A549 (cell line): ENCODE data around the gene LAMTOR3. TPM values are rescaled to one million over a fixed set of nuclear protein-coding genes. Genes with fewer than 3 reads are reported as not detected.

Experiments
- ATAC-seq, 2 experiments: fragments of 200-7000 bp in 1 of 2; fragments of >200 bp in 1 of 2; cut with Nextera tagmentation in 1 of 2; cut with Tn5 transposase in 1 of 2; 3 replicates each; pipeline versions ENCODE4 v1.8.0 to v1.9.1; 2018 to 2020; ENCODE audit warnings: mild to moderate bottlenecking in 1 of 2, moderate library complexity in 1 of 2
- CTCF ChIA-PET: fragments of 300-600 bp; sonication (Branson Sonifier 250); formaldehyde crosslinking; extraction: SDS; loops from one replicate; lab custom pipeline; 2021; ENCODE audit warnings: antibody characterized with exemption, inconsistent platforms; lab: Yijun Ruan, JAX
- POLR2A ChIA-PET: fragments of 350-600 bp; formaldehyde crosslinking; extraction: SDS; loops from one replicate; lab custom pipeline; 2021; ENCODE audit warnings: antibody characterized with exemption, inconsistent platforms; lab: Yijun Ruan, JAX
- DNase-seq, 2 experiments: peaks; one replicate each; pipeline versions ENCODE4 v3.0.0 to v3.0.0-alpha.2; 2011 to 2016; ENCODE audit warnings: low read depth in 1 of 2, low spot score in 1 of 2
- FAIRE-seq: peaks from 2 replicates; lab custom pipeline; 2011; peaks lifted over from hg19 to GRCh38; lab: Jason Lieb, UNC
- H3K27ac ChIP-seq, 2 experiments: fragments of >200 bp; sonication (Bioruptor Twin); formaldehyde crosslinking; 3 replicates each; pipeline ENCODE4 v1.5.1; 2016 to 2017
- H3K4me1 ChIP-seq: fragments of >200 bp; sonication (Bioruptor Twin); formaldehyde crosslinking; 3 replicates; pipeline ENCODE4 v1.6.1; 2016
- H3K4me2 ChIP-seq: fragments of >200 bp; sonication (Bioruptor Twin); formaldehyde crosslinking; 3 replicates; pipeline ENCODE4 v1.6.1; 2016
- H3K4me3 ChIP-seq: fragments of >200 bp; sonication (Bioruptor Twin); formaldehyde crosslinking; 3 replicates; pipeline ENCODE4 v1.5.1; 2016
- H3K9me3 ChIP-seq: fragments of >200 bp; sonication (Bioruptor Twin); formaldehyde crosslinking; 3 replicates; pipeline ENCODE4 v1.6.1; 2016
- E2F6 ChIP-seq: IDR thresholded peaks from 2 replicates; pipeline ENCODE4 v1.6.1; 2012; ENCODE audit warnings: low read depth, borderline replicate concordance
- FOSB ChIP-seq: fragments of 250-450 bp; sonication (Bioruptor Pico); IDR thresholded peaks from 2 replicates; pipeline ENCODE4 v1.5.0; 2020; ENCODE audit warnings: mild to moderate bottlenecking, moderate library complexity
- FOSL2 ChIP-seq, 2 experiments: fragments of 450-650 bp in 1 of 2; fragments of >200 bp in 1 of 2; sonication (Bioruptor Twin) in 1 of 2; formaldehyde crosslinking; IDR thresholded peaks; 2 replicates each; pipeline versions ENCODE4 v1.5.0 to v1.6.1; 2016 to 2020; ENCODE audit warnings: mild to moderate bottlenecking in 1 of 2, moderate library complexity in 1 of 2
- HEYL ChIP-seq: fragments of 250-450 bp; sonication (Bioruptor Pico); IDR thresholded peaks from 2 replicates; pipeline ENCODE4 v1.8.0; 2021; ENCODE audit warnings: mild to moderate bottlenecking, moderate library complexity
- HMGXB4 ChIP-seq: fragments of 250-450 bp; sonication (Bioruptor Pico); IDR thresholded peaks from 2 replicates; pipeline ENCODE4 v1.5.0; 2021; ENCODE audit warnings: mild to moderate bottlenecking, moderate library complexity, borderline replicate concordance
- HOXB5 ChIP-seq: fragments of 250-450 bp; sonication (Bioruptor Pico); IDR thresholded peaks from 2 replicates; pipeline ENCODE4 v1.5.0; 2020; ENCODE audit warnings: mild to moderate bottlenecking, moderate library complexity
- KDM5A ChIP-seq: fragments of 200-600 bp; sonication (generic); IDR thresholded peaks from 2 replicates; pipeline ENCODE4 v1.6.1; 2016; ENCODE audit warnings: antibody characterized with exemption, mild to moderate bottlenecking
- MAFK ChIP-seq: fragments of 450-650 bp; IDR thresholded peaks from 2 replicates; pipeline ENCODE4 v1.6.1; 2014; ENCODE audit not compliant: partially characterized antibody
- NFE2L2 ChIP-seq: fragments of 150-350 bp; conservative IDR thresholded peaks from 2 replicates; pipeline ENCODE4 v1.6.1; 2014; ENCODE audit warnings: low read length
- NR3C1 ChIP-seq: fragments of >200 bp; sonication (Bioruptor Twin); formaldehyde crosslinking; IDR thresholded peaks from 3 replicates; pipeline ENCODE4 v1.6.1; 2017
- RAD21 ChIP-seq, 2 experiments: fragments of >200 bp in 1 of 2; sonication (Bioruptor Twin) in 1 of 2; formaldehyde crosslinking in 1 of 2; IDR thresholded peaks in 1 of 2; conservative IDR thresholded peaks in 1 of 2; 2 replicates in 1 of 2; 3 replicates in 1 of 2; pipeline ENCODE4 v1.6.1; 2012 to 2018; ENCODE audit warnings: inconsistent platforms in 1 of 2
- RNF2 ChIP-seq: fragments of 200-600 bp; sonication (generic); IDR thresholded peaks from 2 replicates; pipeline ENCODE4 v1.6.1; 2016; ENCODE audit warnings: low read depth, mild to moderate bottlenecking, antibody characterized with exemption, moderate library complexity, borderline replicate concordance
- SMC3 ChIP-seq: fragments of >200 bp; sonication (Bioruptor Twin); formaldehyde crosslinking; IDR thresholded peaks from 3 replicates; pipeline ENCODE4 v1.6.1; 2018; ENCODE audit warnings: inconsistent platforms
- SREBF2 ChIP-seq: fragments of 450-650 bp; IDR thresholded peaks from 2 replicates; pipeline ENCODE4 v1.6.1; 2014; ENCODE audit warnings: mild to moderate bottlenecking, moderate library complexity
- WGBS: methylation state at CpG from one replicate; pipeline ENCODE4 v1.1.6; 2017; ENCODE audit errors: missing lambda C conversion rate; 5-methylcytosine and 5-hydroxymethylcytosine counted together
- polyA plus RNA-seq, 4 experiments: library from polyadenylated mRNA; depleted of rRNA in 3 of 4; stranded (reverse); fragments of >200 nt; fragmentation: RNase III in 1 of 4; extraction: RNeasy Plus Mini Kit Qiagen cat#74134 plus additional on column Dnase treatment in 1 of 4; gene quantifications; 2 replicates in 3 of 4; 3 replicates in 1 of 4; pipeline ENCODE4 v1.2.3, GENCODE V29; 2011 to 2017
- TF ChIP-seq, protein P1 (sequence below): fragments of >200 bp; sonication (Bioruptor Twin); formaldehyde crosslinking; IDR thresholded peaks from 3 replicates; pipeline ENCODE4 v1.5.1; 2016
- TF ChIP-seq, protein P2 (sequence below): fragments of 450-650 bp; IDR thresholded peaks from 2 replicates; pipeline ENCODE4 v1.6.1; 2014; ENCODE audit warnings: antibody characterized with exemption

Gene LAMTOR3
- polyA plus RNA-seq, 2 of the 4 experiments (the other 2 are of a cell fraction) = 21.3 to 40.8 TPM

DNA sequence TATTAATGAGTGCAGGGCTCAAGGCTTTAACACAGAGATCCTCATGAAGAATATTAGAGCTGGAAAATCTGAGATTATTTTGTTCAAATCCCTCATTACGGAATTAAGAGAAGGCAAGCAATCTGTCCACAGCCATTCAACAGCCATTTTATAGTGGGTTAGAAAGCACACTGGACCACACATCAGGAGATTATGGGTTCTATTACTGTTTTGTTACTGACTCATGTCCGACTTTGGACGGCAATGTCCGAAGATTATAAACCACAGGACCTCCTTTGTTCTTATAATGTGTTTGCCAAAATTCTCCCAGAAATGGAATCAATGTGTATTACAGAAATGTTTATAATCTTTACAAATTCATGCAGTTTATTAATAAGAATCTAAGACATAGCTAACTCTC is 8.1 kb downstream of the LAMTOR3 start:
- H3K27ac ChIP-seq = no peak overlapping the region
- H3K9me3 ChIP-seq = no peaks in the 10 kb centered on the region
- no peak for TF ChIP-seq E2F6
- DNase-seq = no peak
- no peaks in the 10 kb centered on the region for H3K4me1 ChIP-seq
- ChIA-PET POLR2A (no interaction called here), CTCF (interaction anchor here (1.6 kb wide), 1 partner anchor 77 kb away, joined by 4 read pairs; no protein-coding TSS in a partner anchor)
- H3K4me3 ChIP-seq = no peak overlapping the region
- no peak for FAIRE-seq
- WGBS = 93% methylated on average over 4 of the region's 4 CpGs
- ATAC-seq = no peak
- no peak overlapping the region for H3K4me2 ChIP-seq

- DNase-seq (no peak), FAIRE-seq (no peak), ATAC-seq (no peak)
- Histone ChIP-seq H3K4me2 (no peak overlapping the region), H3K4me3 (no peak overlapping the region), H3K9me3 (no peaks in the 10 kb centered on the region), H3K27ac (no peak overlapping the region), H3K4me1 (no peaks in the 10 kb centered on the region)
- POLR2A ChIA-PET = interaction anchor here (1.0 kb wide), 2 partner anchors 63 to 65 kb away, joined by 3 read pairs; partner anchors contain the start of gene H2AZ1
- CTCF ChIA-PET = interaction anchor here (1.3 to 1.6 kb wide), 2 partner anchors 10 to 76 kb away, joined by 3 to 4 read pairs; no protein-coding TSS in a partner anchor
- no peak for TF ChIP-seq HOXB5 (CRISPR knock-in tag)
- peak; percentile 89 for TF ChIP-seq MAFK
- TF ChIP-seq HEYL (CRISPR knock-in tag) = no peak
- no peak for TF ChIP-seq NR3C1
- no peak for TF ChIP-seq KDM5A
- no peak for TF ChIP-seq NFE2L2
Observed at GRCh38 chr4:99885687-99886086, 8.5 kb downstream of the LAMTOR3 start.

DNA sequence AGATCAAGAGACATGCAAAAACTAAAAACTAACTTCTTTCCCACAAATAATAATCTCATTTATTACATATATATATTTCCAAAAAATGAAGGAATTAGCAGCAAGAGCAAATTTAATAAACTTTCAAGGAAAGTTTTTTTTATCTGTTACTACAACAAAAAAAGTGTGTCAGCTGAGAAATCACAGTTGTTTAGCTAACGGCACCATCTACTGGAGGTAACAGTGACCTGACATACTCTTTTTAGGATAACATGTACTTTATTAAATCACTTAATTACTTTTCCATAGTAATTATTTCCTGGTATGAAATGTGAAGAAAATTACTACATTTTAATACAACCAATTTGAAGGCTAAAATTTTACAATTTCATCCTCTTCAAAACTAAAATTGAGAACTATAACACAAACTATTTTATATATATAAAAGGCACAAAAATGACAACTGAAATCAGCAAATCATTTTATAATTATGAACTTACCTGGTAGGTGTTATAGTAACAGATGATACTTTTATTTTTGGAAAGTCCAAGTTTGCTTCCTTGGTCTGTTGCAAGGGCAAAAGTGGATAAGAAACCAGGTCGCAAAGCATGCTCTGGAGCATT is 9.1 kb downstream of the LAMTOR3 start:
- POLR2A ChIA-PET = interaction anchor here (1.0 kb wide), 2 partner anchors 64 to 65 kb away, joined by 3 read pairs; partner anchors contain the start of gene H2AZ1
- Histone ChIP-seq H3K4me3 (no peak overlapping the region), H3K9me3 (no peaks in the 10 kb centered on the region), H3K4me2 (no peak overlapping the region), H3K4me1 (no peaks in the 10 kb centered on the region), H3K27ac (no peak overlapping the region)
- DNase-seq (peak; percentile 3 to 51), FAIRE-seq (no peak), ATAC-seq (no peak)
- 87% methylated on average over 2 of the region's 2 CpGs for WGBS
- CTCF ChIA-PET = interaction anchor here (1.0 to 1.6 kb wide), 3 partner anchors 10 to 76 kb away, joined by 3 to 4 read pairs (median 4); no protein-coding TSS in a partner anchor
- TF ChIP-seq KDM5A (no peak), HMGXB4 (CRISPR knock-in tag) (no peak), RAD21 (conservative IDR thresholded peaks at IDR 0.05 in 1 of 2, IDR thresholded peaks at IDR 0.05 in 1 of 2) (peak; percentile 59 to 71), SMC3 (peak; percentile 42; the same call in 2 of the 3 replicates), HEYL (CRISPR knock-in tag) (no peak)
- TF ChIP-seq, protein P1, sequence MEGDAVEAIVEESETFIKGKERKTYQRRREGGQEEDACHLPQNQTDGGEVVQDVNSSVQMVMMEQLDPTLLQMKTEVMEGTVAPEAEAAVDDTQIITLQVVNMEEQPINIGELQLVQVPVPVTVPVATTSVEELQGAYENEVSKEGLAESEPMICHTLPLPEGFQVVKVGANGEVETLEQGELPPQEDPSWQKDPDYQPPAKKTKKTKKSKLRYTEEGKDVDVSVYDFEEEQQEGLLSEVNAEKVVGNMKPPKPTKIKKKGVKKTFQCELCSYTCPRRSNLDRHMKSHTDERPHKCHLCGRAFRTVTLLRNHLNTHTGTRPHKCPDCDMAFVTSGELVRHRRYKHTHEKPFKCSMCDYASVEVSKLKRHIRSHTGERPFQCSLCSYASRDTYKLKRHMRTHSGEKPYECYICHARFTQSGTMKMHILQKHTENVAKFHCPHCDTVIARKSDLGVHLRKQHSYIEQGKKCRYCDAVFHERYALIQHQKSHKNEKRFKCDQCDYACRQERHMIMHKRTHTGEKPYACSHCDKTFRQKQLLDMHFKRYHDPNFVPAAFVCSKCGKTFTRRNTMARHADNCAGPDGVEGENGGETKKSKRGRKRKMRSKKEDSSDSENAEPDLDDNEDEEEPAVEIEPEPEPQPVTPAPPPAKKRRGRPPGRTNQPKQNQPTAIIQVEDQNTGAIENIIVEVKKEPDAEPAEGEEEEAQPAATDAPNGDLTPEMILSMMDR = peak; percentile 54
- TF ChIP-seq, protein P2, sequence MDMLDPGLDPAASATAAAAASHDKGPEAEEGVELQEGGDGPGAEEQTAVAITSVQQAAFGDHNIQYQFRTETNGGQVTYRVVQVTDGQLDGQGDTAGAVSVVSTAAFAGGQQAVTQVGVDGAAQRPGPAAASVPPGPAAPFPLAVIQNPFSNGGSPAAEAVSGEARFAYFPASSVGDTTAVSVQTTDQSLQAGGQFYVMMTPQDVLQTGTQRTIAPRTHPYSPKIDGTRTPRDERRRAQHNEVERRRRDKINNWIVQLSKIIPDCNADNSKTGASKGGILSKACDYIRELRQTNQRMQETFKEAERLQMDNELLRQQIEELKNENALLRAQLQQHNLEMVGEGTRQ = no peak

- POLR2A ChIA-PET = no interaction called here
- H3K9me3 ChIP-seq = no peaks in the 10 kb centered on the region
- DNase-seq (no peak), FAIRE-seq (no peak), ATAC-seq (no peak)
- H3K4me1 ChIP-seq = no peaks in the 10 kb centered on the region
- H3K4me2 ChIP-seq = no peak overlapping the region
- H3K4me3 ChIP-seq = no peak overlapping the region
- CTCF ChIA-PET = no interaction called here
- no peak overlapping the region for H3K27ac ChIP-seq
- TF ChIP-seq KDM5A (no peak), RNF2 (no peak), FOSL2 (IDR thresholded peaks at IDR 0.05) (no peak), FOSL2 (CRISPR knock-in tag; IDR thresholded peaks at IDR 0.05) (no peak), FOSB (no peak), SREBF2 (no peak)
- 95% methylated on average over 3 of the region's 3 CpGs for WGBS
Observed at GRCh38 chr4:99879458-99879857, 14.8 kb downstream of the LAMTOR3 start.
